GM23338 (cell line): ENCODE results near the gene DENND4C. TPM values are rescaled to one million over a fixed set of nuclear protein-coding genes. Genes with fewer than 3 reads are reported as not detected.
A peak's percentile ranks its signal among the peaks of the same experiment; 100 is the strongest.

Source experiments
- ATAC-seq: fragments of 200-7000 bp; cut with Tn5 transposase; 3 replicates; pipeline ENCODE4 v1.9.1; 2020
- DNase-seq: peaks from one replicate; pipeline ENCODE4 v3.0.0-alpha.2; 2015; ENCODE audit warnings: low spot score
- H2AFZ ChIP-seq: fragments of 200-600 bp; sonication (generic); 2 replicates; pipeline ENCODE4 v1.8.0; 2016; ENCODE audit warnings: antibody characterized with exemption, mild to moderate bottlenecking, moderate library complexity
- H3F3A ChIP-seq: fragments of 200-600 bp; sonication (generic); replicated peaks from 2 replicates; pipeline ENCODE4 v1.8.0; 2017; ENCODE audit warnings: antibody characterized with exemption, mixed run types, low read depth
- H3K27ac ChIP-seq: fragments of 200-600 bp; sonication (generic); 2 replicates; pipeline ENCODE4 v1.6.1; 2016; ENCODE audit warnings: low read depth
- H3K27me3 ChIP-seq: fragments of 200-600 bp; sonication (generic); 2 replicates; pipeline ENCODE4 v1.8.0; 2016; ENCODE audit warnings: mild to moderate bottlenecking, mixed run types, moderate library complexity; ENCODE audit not compliant: insufficient read depth
- H3K36me3 ChIP-seq: fragments of 200-600 bp; sonication (generic); 2 replicates; pipeline ENCODE4 v1.8.0; 2016; ENCODE audit warnings: mild to moderate bottlenecking; ENCODE audit not compliant: insufficient read depth
- H3K4me1 ChIP-seq: fragments of 200-600 bp; sonication (generic); 2 replicates; pipeline ENCODE4 v1.8.0; 2016; ENCODE audit warnings: mild to moderate bottlenecking, moderate library complexity; ENCODE audit not compliant: insufficient read depth
- H3K4me2 ChIP-seq: fragments of 200-600 bp; sonication (generic); 2 replicates; pipeline ENCODE4 v1.7.1; 2017; ENCODE audit warnings: mixed run types
- H3K4me3 ChIP-seq: fragments of 200-600 bp; sonication (generic); 2 replicates; pipeline ENCODE4 v1.6.1; 2016; ENCODE audit warnings: mixed run types
- H3K79me2 ChIP-seq: fragments of 200-600 bp; sonication (generic); replicated peaks from 2 replicates; pipeline ENCODE4 v1.8.0; 2017; ENCODE audit warnings: mild to moderate bottlenecking; ENCODE audit not compliant: insufficient read depth
- H3K9me2 ChIP-seq: fragments of 200-600 bp; sonication (generic); 2 replicates; pipeline ENCODE4 v1.8.0; 2017; ENCODE audit not compliant: insufficient read depth
- H4K20me1 ChIP-seq: fragments of 200-600 bp; sonication (generic); replicated peaks from 2 replicates; pipeline ENCODE4 v1.8.0; 2017; ENCODE audit warnings: mild to moderate bottlenecking; ENCODE audit not compliant: insufficient read depth
- H3K27ac Mint-ChIP-seq: 2 replicates; pipeline ENCODE4 v1.8.0; 2020; ENCODE audit warnings: inconsistent platforms, mild to moderate bottlenecking, moderate library complexity, mixed read lengths
- H3K27me3 Mint-ChIP-seq: 3 replicates; pipeline ENCODE4 v1.8.0; 2022; ENCODE audit warnings: low read depth, mild to moderate bottlenecking, moderate library complexity, mixed read lengths, inconsistent platforms; ENCODE audit not compliant: insufficient read depth, poor library complexity
- H3K36me3 Mint-ChIP-seq: 3 replicates; pipeline ENCODE4 v1.8.0; 2021; ENCODE audit warnings: low read depth, mild to moderate bottlenecking, inconsistent platforms, moderate library complexity, mixed read lengths
- H3K4me1 Mint-ChIP-seq: 3 replicates; pipeline ENCODE4 v1.8.0; 2020; ENCODE audit warnings: mild to moderate bottlenecking, inconsistent platforms, mixed read lengths
- H3K4me3 Mint-ChIP-seq: 3 replicates; pipeline ENCODE4 v1.8.0; 2021; ENCODE audit warnings: moderate library complexity, mild to moderate bottlenecking, inconsistent platforms, mixed read lengths
- H3K9me3 Mint-ChIP-seq: 3 replicates; pipeline ENCODE4 v1.8.0; 2020; ENCODE audit warnings: moderate library complexity, mild to moderate bottlenecking, inconsistent platforms, mixed read lengths
- CREB1 ChIP-seq: fragments of 250-450 bp; sonication (Bioruptor Pico); IDR thresholded peaks from 2 replicates; pipeline ENCODE4 v1.5.0; 2020; ENCODE audit warnings: low read depth, mild to moderate bottlenecking, moderate library complexity
- NANOG ChIP-seq: IDR thresholded peaks from 2 replicates; pipeline ENCODE4 v1.6.1; 2016; ENCODE audit warnings: antibody characterized with exemption, borderline replicate concordance
- POLR2AphosphoS5 ChIP-seq: IDR thresholded peaks from 2 replicates; pipeline ENCODE4 v1.6.1; 2016; ENCODE audit warnings: antibody characterized with exemption, low read depth
- STAT1 ChIP-seq: IDR thresholded peaks from one replicate; pipeline ENCODE4 v1.6.1; 2016; ENCODE audit warnings: antibody characterized with exemption; ENCODE audit not compliant: unreplicated experiment
- ZNF114 ChIP-seq: fragments of 250-450 bp; sonication (Bioruptor Pico); IDR thresholded peaks from 2 replicates; pipeline ENCODE4 v1.5.0; 2020; ENCODE audit warnings: mild to moderate bottlenecking, moderate library complexity
- ZNF331 ChIP-seq: fragments of 250-450 bp; sonication (Bioruptor Pico); IDR thresholded peaks from 2 replicates; pipeline ENCODE4 v1.5.0; 2020; ENCODE audit warnings: low read depth, mild to moderate bottlenecking, moderate library complexity
- polyA plus RNA-seq: library from polyadenylated mRNA; unstranded; fragments of >200 nt; fragmentation: Nextera tagmentation; extraction: Ambion mirVana; gene quantifications from 2 replicates; pipeline ENCODE4 v1.2.1, GENCODE V29; 2016
- total RNA-seq: library from RNA; depleted of rRNA; stranded (reverse); fragments of >200 nt; shearing (Covaris generic); gene quantifications from 2 replicates; pipeline ENCODE4 v1.2.3, GENCODE V29; 2014
- TF ChIP-seq, protein P1 (sequence below): fragments of 250-450 bp; sonication (Bioruptor Pico); IDR thresholded peaks from 2 replicates; pipeline ENCODE4 v1.5.0; 2020; ENCODE audit warnings: mild to moderate bottlenecking, moderate library complexity
- TF ChIP-seq, protein P2 (sequence below): IDR thresholded peaks from one replicate; pipeline ENCODE4 v1.6.1; 2018; ENCODE audit warnings: antibody characterized with exemption; ENCODE audit not compliant: unreplicated experiment
- TF ChIP-seq, protein P3 (sequence below): IDR thresholded peaks from 2 replicates; pipeline ENCODE4 v1.6.1; 2016; ENCODE audit warnings: antibody characterized with exemption

DENND4C gene
- total and polyA plus RNA-seq, 2 experiments from 2014 or later, result 6.4 to 30.8 TPM

DNA sequence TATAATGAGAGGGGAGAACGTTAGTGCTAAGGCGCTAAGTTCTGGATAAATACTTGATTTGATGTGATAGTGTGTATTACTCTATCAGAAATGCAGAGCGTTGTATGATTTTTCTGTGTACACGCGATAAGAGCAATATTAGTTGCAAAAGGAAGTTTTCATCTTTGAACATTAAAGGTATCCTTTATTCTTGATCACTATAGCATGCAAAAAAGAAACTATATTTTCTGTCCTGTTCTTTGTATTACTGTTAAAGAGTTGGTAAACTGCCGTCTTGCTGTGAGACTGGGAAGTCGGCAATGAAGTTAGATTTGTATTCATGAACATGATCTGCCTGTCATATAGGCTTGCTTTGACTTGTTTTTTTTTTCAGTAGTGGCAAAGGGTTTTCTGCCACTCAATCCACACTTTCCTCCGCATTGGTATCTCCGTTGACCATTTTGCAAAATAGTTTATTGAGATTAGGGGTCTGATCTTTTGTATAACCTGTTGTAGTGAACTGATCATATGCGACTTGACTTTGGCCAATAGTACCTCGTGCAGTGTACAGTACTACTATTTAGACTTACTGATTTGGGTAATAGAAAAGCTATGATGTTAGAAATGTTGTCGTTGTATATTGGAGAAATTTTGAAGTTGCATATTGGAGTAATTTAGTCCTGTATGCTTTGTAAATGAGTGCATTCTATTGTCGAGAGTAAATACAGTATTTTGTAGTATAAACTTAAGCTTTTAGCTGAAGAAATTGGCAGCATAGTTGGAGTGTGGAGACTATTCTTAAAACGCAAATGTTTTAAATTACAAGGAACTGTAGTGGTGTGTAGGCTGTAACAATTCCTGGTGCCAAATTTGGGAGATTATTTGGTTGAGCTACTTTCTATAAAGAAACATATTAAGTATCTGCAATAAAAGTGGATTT, 1.7 kb downstream of the DENND4C start:
- no peaks in the 10 kb centered on the region for H3K27me3 ChIP-seq
- H3K4me3 Mint-ChIP-seq, result no peak overlapping the region
- H3K9me3 Mint-ChIP-seq, result no peaks in the 10 kb centered on the region; the same call in 2 of the 3 replicates
- no peaks in the 10 kb centered on the region for H3K36me3 ChIP-seq
- H4K20me1 ChIP-seq, result peaks cover 7% of the 10 kb centered on the region; the same call in 1 of the 2 replicates
- peaks cover 17% of the 10 kb centered on the region for H3K4me1 Mint-ChIP-seq
- peaks cover 64% of the 10 kb centered on the region for H3K79me2 ChIP-seq
- ATAC-seq (no peak), DNase-seq (no peak)
- H3K36me3 Mint-ChIP-seq, result 0 out of 3 replicates have a peak, but pooled peaks cover 2% of the 10 kb centered on the region
- no peaks in the 10 kb centered on the region for H3K9me2 ChIP-seq
- H3K4me2 ChIP-seq, result peak overlapping the region; percentile 98
- no peak overlapping the region for H2AFZ ChIP-seq
- H3K27ac ChIP-seq, result no peak overlapping the region
- H3F3A ChIP-seq, result peaks cover 9% of the 10 kb centered on the region
- TF ChIP-seq, protein P1, sequence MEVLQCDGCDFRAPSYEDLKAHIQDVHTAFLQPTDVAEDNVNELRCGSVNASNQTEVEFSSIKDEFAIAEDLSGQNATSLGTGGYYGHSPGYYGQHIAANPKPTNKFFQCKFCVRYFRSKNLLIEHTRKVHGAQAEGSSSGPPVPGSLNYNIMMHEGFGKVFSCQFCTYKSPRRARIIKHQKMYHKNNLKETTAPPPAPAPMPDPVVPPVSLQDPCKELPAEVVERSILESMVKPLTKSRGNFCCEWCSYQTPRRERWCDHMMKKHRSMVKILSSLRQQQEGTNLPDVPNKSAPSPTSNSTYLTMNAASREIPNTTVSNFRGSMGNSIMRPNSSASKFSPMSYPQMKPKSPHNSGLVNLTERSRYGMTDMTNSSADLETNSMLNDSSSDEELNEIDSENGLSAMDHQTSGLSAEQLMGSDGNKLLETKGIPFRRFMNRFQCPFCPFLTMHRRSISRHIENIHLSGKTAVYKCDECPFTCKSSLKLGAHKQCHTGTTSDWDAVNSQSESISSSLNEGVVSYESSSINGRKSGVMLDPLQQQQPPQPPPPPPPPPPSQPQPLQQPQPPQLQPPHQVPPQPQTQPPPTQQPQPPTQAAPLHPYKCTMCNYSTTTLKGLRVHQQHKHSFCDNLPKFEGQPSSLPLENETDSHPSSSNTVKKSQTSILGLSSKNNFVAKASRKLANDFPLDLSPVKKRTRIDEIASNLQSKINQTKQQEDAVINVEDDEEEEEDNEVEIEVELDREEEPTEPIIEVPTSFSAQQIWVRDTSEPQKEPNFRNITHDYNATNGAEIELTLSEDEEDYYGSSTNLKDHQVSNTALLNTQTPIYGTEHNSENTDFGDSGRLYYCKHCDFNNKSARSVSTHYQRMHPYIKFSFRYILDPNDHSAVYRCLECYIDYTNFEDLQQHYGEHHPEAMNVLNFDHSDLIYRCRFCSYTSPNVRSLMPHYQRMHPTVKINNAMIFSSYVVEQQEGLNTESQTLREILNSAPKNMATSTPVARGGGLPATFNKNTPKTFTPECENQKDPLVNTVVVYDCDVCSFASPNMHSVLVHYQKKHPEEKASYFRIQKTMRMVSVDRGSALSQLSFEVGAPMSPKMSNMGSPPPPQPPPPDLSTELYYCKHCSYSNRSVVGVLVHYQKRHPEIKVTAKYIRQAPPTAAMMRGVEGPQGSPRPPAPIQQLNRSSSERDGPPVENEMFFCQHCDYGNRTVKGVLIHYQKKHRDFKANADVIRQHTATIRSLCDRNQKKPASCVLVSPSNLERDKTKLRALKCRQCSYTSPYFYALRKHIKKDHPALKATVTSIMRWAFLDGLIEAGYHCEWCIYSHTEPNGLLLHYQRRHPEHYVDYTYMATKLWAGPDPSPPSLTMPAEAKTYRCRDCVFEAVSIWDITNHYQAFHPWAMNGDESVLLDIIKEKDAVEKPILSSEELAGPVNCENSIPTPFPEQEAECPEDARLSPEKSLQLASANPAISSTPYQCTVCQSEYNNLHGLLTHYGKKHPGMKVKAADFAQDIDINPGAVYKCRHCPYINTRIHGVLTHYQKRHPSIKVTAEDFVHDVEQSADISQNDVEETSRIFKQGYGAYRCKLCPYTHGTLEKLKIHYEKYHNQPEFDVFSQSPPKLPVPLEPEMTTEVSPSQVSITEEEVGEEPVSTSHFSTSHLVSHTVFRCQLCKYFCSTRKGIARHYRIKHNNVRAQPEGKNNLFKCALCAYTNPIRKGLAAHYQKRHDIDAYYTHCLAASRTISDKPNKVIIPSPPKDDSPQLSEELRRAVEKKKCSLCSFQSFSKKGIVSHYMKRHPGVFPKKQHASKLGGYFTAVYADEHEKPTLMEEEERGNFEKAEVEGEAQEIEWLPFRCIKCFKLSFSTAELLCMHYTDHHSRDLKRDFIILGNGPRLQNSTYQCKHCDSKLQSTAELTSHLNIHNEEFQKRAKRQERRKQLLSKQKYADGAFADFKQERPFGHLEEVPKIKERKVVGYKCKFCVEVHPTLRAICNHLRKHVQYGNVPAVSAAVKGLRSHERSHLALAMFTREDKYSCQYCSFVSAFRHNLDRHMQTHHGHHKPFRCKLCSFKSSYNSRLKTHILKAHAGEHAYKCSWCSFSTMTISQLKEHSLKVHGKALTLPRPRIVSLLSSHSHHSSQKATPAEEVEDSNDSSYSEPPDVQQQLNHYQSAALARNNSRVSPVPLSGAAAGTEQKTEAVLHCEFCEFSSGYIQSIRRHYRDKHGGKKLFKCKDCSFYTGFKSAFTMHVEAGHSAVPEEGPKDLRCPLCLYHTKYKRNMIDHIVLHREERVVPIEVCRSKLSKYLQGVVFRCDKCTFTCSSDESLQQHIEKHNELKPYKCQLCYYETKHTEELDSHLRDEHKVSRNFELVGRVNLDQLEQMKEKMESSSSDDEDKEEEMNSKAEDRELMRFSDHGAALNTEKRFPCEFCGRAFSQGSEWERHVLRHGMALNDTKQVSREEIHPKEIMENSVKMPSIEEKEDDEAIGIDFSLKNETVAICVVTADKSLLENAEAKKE (CRISPR knock-in tag), result no peak
- TF ChIP-seq STAT1 (no peak), ZNF114 (CRISPR knock-in tag) (no peak), CREB1 (CRISPR knock-in tag) (no peak), POLR2AphosphoS5 (no peak), ZNF331 (CRISPR knock-in tag) (no peak), NANOG (no peak)
- TF ChIP-seq, protein P2, sequence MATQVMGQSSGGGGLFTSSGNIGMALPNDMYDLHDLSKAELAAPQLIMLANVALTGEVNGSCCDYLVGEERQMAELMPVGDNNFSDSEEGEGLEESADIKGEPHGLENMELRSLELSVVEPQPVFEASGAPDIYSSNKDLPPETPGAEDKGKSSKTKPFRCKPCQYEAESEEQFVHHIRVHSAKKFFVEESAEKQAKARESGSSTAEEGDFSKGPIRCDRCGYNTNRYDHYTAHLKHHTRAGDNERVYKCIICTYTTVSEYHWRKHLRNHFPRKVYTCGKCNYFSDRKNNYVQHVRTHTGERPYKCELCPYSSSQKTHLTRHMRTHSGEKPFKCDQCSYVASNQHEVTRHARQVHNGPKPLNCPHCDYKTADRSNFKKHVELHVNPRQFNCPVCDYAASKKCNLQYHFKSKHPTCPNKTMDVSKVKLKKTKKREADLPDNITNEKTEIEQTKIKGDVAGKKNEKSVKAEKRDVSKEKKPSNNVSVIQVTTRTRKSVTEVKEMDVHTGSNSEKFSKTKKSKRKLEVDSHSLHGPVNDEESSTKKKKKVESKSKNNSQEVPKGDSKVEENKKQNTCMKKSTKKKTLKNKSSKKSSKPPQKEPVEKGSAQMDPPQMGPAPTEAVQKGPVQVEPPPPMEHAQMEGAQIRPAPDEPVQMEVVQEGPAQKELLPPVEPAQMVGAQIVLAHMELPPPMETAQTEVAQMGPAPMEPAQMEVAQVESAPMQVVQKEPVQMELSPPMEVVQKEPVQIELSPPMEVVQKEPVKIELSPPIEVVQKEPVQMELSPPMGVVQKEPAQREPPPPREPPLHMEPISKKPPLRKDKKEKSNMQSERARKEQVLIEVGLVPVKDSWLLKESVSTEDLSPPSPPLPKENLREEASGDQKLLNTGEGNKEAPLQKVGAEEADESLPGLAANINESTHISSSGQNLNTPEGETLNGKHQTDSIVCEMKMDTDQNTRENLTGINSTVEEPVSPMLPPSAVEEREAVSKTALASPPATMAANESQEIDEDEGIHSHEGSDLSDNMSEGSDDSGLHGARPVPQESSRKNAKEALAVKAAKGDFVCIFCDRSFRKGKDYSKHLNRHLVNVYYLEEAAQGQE, result no peak
- TF ChIP-seq, protein P3, sequence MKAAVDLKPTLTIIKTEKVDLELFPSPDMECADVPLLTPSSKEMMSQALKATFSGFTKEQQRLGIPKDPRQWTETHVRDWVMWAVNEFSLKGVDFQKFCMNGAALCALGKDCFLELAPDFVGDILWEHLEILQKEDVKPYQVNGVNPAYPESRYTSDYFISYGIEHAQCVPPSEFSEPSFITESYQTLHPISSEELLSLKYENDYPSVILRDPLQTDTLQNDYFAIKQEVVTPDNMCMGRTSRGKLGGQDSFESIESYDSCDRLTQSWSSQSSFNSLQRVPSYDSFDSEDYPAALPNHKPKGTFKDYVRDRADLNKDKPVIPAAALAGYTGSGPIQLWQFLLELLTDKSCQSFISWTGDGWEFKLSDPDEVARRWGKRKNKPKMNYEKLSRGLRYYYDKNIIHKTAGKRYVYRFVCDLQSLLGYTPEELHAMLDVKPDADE, result no peak
- H3K27ac Mint-ChIP-seq, result no peak overlapping the region
- H3K4me3 ChIP-seq, result peak overlapping the region; percentile 91
- peaks cover 26% of the 10 kb centered on the region for H3K4me1 ChIP-seq
- H3K27me3 Mint-ChIP-seq, result peaks cover 10% of the 10 kb centered on the region
